GM23248 (cell line): ENCODE data around the gene TNK1. TPM values are rescaled to one million over a fixed set of nuclear protein-coding genes. Genes with fewer than 3 reads are reported as not detected.

Experiments
- DNase-seq: peaks from one replicate; pipeline ENCODE4 v3.0.0-alpha.2; 2015
- H2AFZ ChIP-seq: fragments of 200-600 bp; sonication (generic); 2 replicates; pipeline ENCODE4 v1.6.1; 2016; ENCODE audit warnings: antibody characterized with exemption
- H3F3A ChIP-seq: fragments of 200-600 bp; sonication (generic); 2 replicates; pipeline ENCODE4 v1.6.1; 2016; ENCODE audit warnings: mild to moderate bottlenecking, antibody characterized with exemption, mixed run types; ENCODE audit not compliant: insufficient read depth
- H3K27ac ChIP-seq: fragments of 200-600 bp; sonication (generic); 2 replicates; pipeline ENCODE4 v1.5.1; 2016; ENCODE audit warnings: mild to moderate bottlenecking
- H3K27me3 ChIP-seq: fragments of 200-600 bp; sonication (generic); replicated peaks from 2 replicates; pipeline ENCODE4 v1.6.1; 2016; ENCODE audit warnings: mild to moderate bottlenecking; ENCODE audit not compliant: insufficient read depth
- H3K36me3 ChIP-seq: fragments of 200-600 bp; sonication (generic); 2 replicates; pipeline ENCODE4 v1.6.1; 2016; ENCODE audit warnings: low read depth, mild to moderate bottlenecking
- H3K4me1 ChIP-seq: fragments of 200-600 bp; sonication (generic); 2 replicates; pipeline ENCODE4 v1.6.1; 2016; ENCODE audit warnings: mild to moderate bottlenecking; ENCODE audit not compliant: insufficient read depth
- H3K4me2 ChIP-seq: fragments of 200-600 bp; sonication (generic); one replicate; pipeline ENCODE4 v1.6.1; 2016; ENCODE audit warnings: mild to moderate bottlenecking; ENCODE audit not compliant: unreplicated experiment
- H3K4me3 ChIP-seq: fragments of 200-600 bp; sonication (generic); 2 replicates; pipeline ENCODE4 v1.5.1; 2016; ENCODE audit warnings: mild to moderate bottlenecking
- H3K79me2 ChIP-seq: fragments of 200-600 bp; sonication (generic); 2 replicates; pipeline ENCODE4 v1.6.1; 2016; ENCODE audit warnings: mild to moderate bottlenecking; ENCODE audit not compliant: insufficient read depth
- H3K9ac ChIP-seq: fragments of 200-600 bp; sonication (generic); 2 replicates; pipeline ENCODE4 v1.6.1; 2016; ENCODE audit warnings: mild to moderate bottlenecking
- H3K9me2 ChIP-seq: fragments of 200-600 bp; sonication (generic); 2 replicates; pipeline ENCODE4 v1.6.1; 2016; ENCODE audit warnings: mixed run types, mild to moderate bottlenecking, moderate library complexity; ENCODE audit not compliant: insufficient read depth
- H3K9me3 ChIP-seq: fragments of 200-600 bp; sonication (generic); one replicate; pipeline ENCODE4 v1.6.1; 2017; ENCODE audit warnings: low read depth
- H4K20me1 ChIP-seq: fragments of 200-600 bp; sonication (generic); 2 replicates; pipeline ENCODE4 v1.6.0; 2016; ENCODE audit not compliant: insufficient read depth
- EZH2 ChIP-seq: fragments of 200-600 bp; sonication (generic); IDR thresholded peaks from 2 replicates; pipeline ENCODE4 v1.6.1; 2018; ENCODE audit warnings: antibody characterized with exemption, mild to moderate bottlenecking; ENCODE audit not compliant: insufficient read depth, poor library complexity, severe bottlenecking
- EZH2phosphoT487 ChIP-seq: fragments of 200-600 bp; sonication (generic); IDR thresholded peaks from 2 replicates; pipeline ENCODE4 v1.6.1; 2018; ENCODE audit warnings: antibody characterized with exemption, moderate library complexity, mild to moderate bottlenecking, low read depth; ENCODE audit not compliant: insufficient read depth
- WGBS, 2 experiments: methylation state at CpG; one replicate each; pipeline ENCODE4 v1.1.6; 2015 to 2017; ENCODE audit warnings: low lambda C conversion rate in 2 of 2, low coverage in 1 of 2; ENCODE audit errors: missing lambda C conversion rate in 2 of 2; 5-methylcytosine and 5-hydroxymethylcytosine counted together
- in situ Hi-C: fragments of 300-500 bp; cut with MboI; formaldehyde crosslinking; loops from 2 replicates; pipeline ENCODE4 v1.15.0; 2020
- polyA plus RNA-seq: library from polyadenylated mRNA; unstranded; fragments of >200 nt; fragmentation: Nextera tagmentation; extraction: Ambion mirVana; gene quantifications from 2 replicates; pipeline ENCODE4 v1.2.1, GENCODE V29; 2016
- total RNA-seq: library from RNA; depleted of rRNA; stranded (reverse); fragments of >200 nt; shearing (Covaris generic); gene quantifications from 2 replicates; pipeline ENCODE4 v1.2.3, GENCODE V29; 2014

Gene TNK1
- total and polyA plus RNA-seq, 2 experiments from 2014 or later: 0.43 to 1.2 TPM

- peaks cover 8% of the 10 kb centered on the region; the same call in 1 of the 2 replicates for H3F3A ChIP-seq
- no peaks in the 10 kb centered on the region for H3K9me2 ChIP-seq
- H3K79me2 ChIP-seq: no peaks in the 10 kb centered on the region
- no peaks in the 10 kb centered on the region for H3K27me3 ChIP-seq
- no peaks in the 10 kb centered on the region for H3K9me3 ChIP-seq
- no peak overlapping the region for H3K4me3 ChIP-seq
- DNase-seq: no peak
- H3K4me1 ChIP-seq: no peaks in the 10 kb centered on the region; the same call in 1 of the 2 replicates
- no peak overlapping the region for H3K27ac ChIP-seq
- in situ Hi-C loops: no loop called here
- H3K9ac ChIP-seq: no peak overlapping the region
- H3K4me2 ChIP-seq: no peak overlapping the region
- WGBS, 2 experiments: 66 to 88% methylated on average over 7 of the region's 7 CpGs
- H3K36me3 ChIP-seq: no peaks in the 10 kb centered on the region
- H4K20me1 ChIP-seq: no peaks in the 10 kb centered on the region
- TF ChIP-seq EZH2 (no peak), EZH2phosphoT487 (no peak)
- H2AFZ ChIP-seq: no peak overlapping the region
Measured at GRCh38 chr17:7427549-7427948, 46.7 kb downstream of the TNK1 start.

GRCh38 chr17:7428557-7428956 is 47.7 kb downstream of the TNK1 start, which contains the start of gene SPEM3:
TSS of gene SPEM3 (plus strand) at chr17:7428857. CDS start at chr17:7428903, 46 bp downstream.
- no peaks in the 10 kb centered on the region for H4K20me1 ChIP-seq
- in situ Hi-C loops: no loop called here
- H3K4me3 ChIP-seq: no peak within 1 kb of the TSS
- no peak within 1 kb of the TSS for H3K27ac ChIP-seq
- no peak within 1 kb of the TSS for H3K4me2 ChIP-seq
- H3K79me2 ChIP-seq: no peaks in the 10 kb centered on the region
- H3K9me3 ChIP-seq: no peaks in the 10 kb centered on the region
- no peaks in the 10 kb centered on the region for H3K36me3 ChIP-seq
- TF ChIP-seq EZH2phosphoT487 (no peak), EZH2 (no peak)
- no peaks in the 10 kb centered on the region; the same call in 1 of the 2 replicates for H3K4me1 ChIP-seq
- no peaks in the 10 kb centered on the region for H3K27me3 ChIP-seq
- WGBS, 2 experiments: 51 to 72% methylated on average over 5 of the region's 5 CpGs
- no peaks in the 10 kb centered on the region for H3K9me2 ChIP-seq
- no peak within 1 kb of the TSS for H2AFZ ChIP-seq
- peaks cover 8% of the 10 kb centered on the region; the same call in 1 of the 2 replicates for H3F3A ChIP-seq
- no peak within 1 kb of the TSS for H3K9ac ChIP-seq
- peak; percentile 15 for DNase-seq

GRCh38 chr17:7429722-7430121 is 48.8 kb downstream of the TNK1 start:
- Histone ChIP-seq H3K9me2 (no peaks in the 10 kb centered on the region), H3K27ac (no peak overlapping the region), H3K36me3 (no peaks in the 10 kb centered on the region), H3K4me2 (no peak overlapping the region), H3K4me1 (no peaks in the 10 kb centered on the region; the same call in 1 of the 2 replicates), H3K79me2 (no peaks in the 10 kb centered on the region), H4K20me1 (no peaks in the 10 kb centered on the region), H3K9me3 (no peaks in the 10 kb centered on the region), H3K4me3 (no peak overlapping the region), H3K9ac (no peak overlapping the region), H3F3A (peaks cover 8% of the 10 kb centered on the region; the same call in 1 of the 2 replicates), H2AFZ (no peak overlapping the region), H3K27me3 (no peaks in the 10 kb centered on the region)
- WGBS, 2 experiments: 62 to 79% methylated on average over 6 to 9 of the region's 10 CpGs
- DNase-seq: no peak
- in situ Hi-C loops: no loop called here
- no peak for TF ChIP-seq EZH2
- no peak for TF ChIP-seq EZH2phosphoT487

- Histone ChIP-seq H3K4me1 (no peaks in the 10 kb centered on the region; the same call in 1 of the 2 replicates), H3K36me3 (no peaks in the 10 kb centered on the region), H3F3A (peaks cover 8% of the 10 kb centered on the region; the same call in 1 of the 2 replicates), H3K9ac (no peak overlapping the region), H3K27me3 (no peaks in the 10 kb centered on the region), H3K9me3 (no peaks in the 10 kb centered on the region), H3K9me2 (no peaks in the 10 kb centered on the region), H3K4me3 (no peak overlapping the region), H3K4me2 (no peak overlapping the region), H4K20me1 (no peaks in the 10 kb centered on the region), H2AFZ (no peak overlapping the region), H3K79me2 (no peaks in the 10 kb centered on the region), H3K27ac (peak overlapping the region; percentile 19; the same call in 1 of the 2 replicates)
- in situ Hi-C loops: no loop called here
- 52 to 60% methylated on average over 1 of the region's 1 CpG for WGBS, 2 experiments
- TF ChIP-seq EZH2phosphoT487 (no peak), EZH2 (no peak)
- DNase-seq: peak; percentile 46
Measured at GRCh38 chr17:7431231-7431630, 50.3 kb downstream of the TNK1 start.
